ENCODE data around the gene PRKAR2B.

GRCh38 chr7:107068156-107068555, 23.7 kb downstream of the PRKAR2B start:
- TF ChIP-seq CTCF (IDR thresholded peaks at IDR 0.05) (no peak), POLR2A (IDR thresholded peaks at IDR 0.05) (no peak)

Data from body of pancreas (tissue), 4 donors.